Ovary (tissue), 9 donors: ENCODE results near the gene BORCS5. TPM values are rescaled to one million over a fixed set of nuclear protein-coding genes. Genes with fewer than 3 reads are reported as not detected.

ENCODE experiments used
- DNase-seq, 5 donors: peaks; one replicate each; pipeline ENCODE4 v3.0.0-alpha.2; 2019 to 2020
- H3K27ac ChIP-seq, 2 donors: fragments of 200-600 bp; one replicate each; pipeline versions ENCODE4 v1.5.1 to v1.8.0; 2019 to 2022
- H3K27me3 ChIP-seq: fragments of 200-600 bp; one replicate; pipeline ENCODE4 v1.8.0; 2022
- H3K36me3 ChIP-seq: fragments of 200-600 bp; sonication (generic); one replicate; pipeline ENCODE4 v1.5.1; 2019
- H3K4me1 ChIP-seq: one replicate; pipeline ENCODE4 v1.8.1; 2013; ENCODE audit warnings: mild to moderate bottlenecking, moderate library complexity; ENCODE audit not compliant: insufficient read depth
- H3K4me3 ChIP-seq: fragments of 200-600 bp; sonication (generic); one replicate; pipeline ENCODE4 v1.5.1; 2017
- H3K9me3 ChIP-seq, 2 donors: fragments of 200-600 bp in 1 of 2; sonication (generic) in 1 of 2; one replicate each; pipeline versions ENCODE4 v1.5.1 to v1.8.1; 2013 to 2019; ENCODE audit warnings: mild to moderate bottlenecking in 1 of 2, moderate library complexity in 1 of 2
- CTCF ChIP-seq, 3 donors: fragments of 450-650 bp in 2 of 3; fragments of 200-600 bp in 1 of 3; IDR thresholded peaks; one replicate each; pipeline versions ENCODE4 v1.5.1 to v1.8.0; 2016 to 2022; ENCODE audit warnings: antibody characterized with exemption in 3 of 3, mild to moderate bottlenecking in 1 of 3
- EP300 ChIP-seq: sonication (generic); formaldehyde crosslinking; IDR thresholded peaks from one replicate; pipeline ENCODE4 v1.6.1; 2017; ENCODE audit warnings: antibody characterized with exemption
- POLR2A ChIP-seq: fragments of 450-650 bp; IDR thresholded peaks from one replicate; pipeline ENCODE4 v1.6.1; 2017; ENCODE audit warnings: antibody characterized with exemption, mild to moderate bottlenecking, moderate library complexity
- WGBS, 3 donors: extraction: QIAGEN DNeasy Blood & Tissue Kit in 1 of 3; methylation state at CpG; one replicate each; pipeline versions ENCODE4 v1.1.5 to v1.1.7; 2013 to 2017; 5-methylcytosine and 5-hydroxymethylcytosine counted together
- intact Hi-C, 4 donors: fragments of 100-400 bp; cut with DNase I; formaldehyde crosslinking; loops; one replicate each; pipeline versions ENCODE4 v1.11.0 to v1.15.1; 2022 to 2023
- polyA plus RNA-seq, 2 donors: library from polyadenylated mRNA; stranded (reverse); fragments of 200-250 nt in 1 of 2; fragments of 350-450 nt in 1 of 2; fragmentation: Illumina TruSeq in 1 of 2; extraction: RNeasy Lipid Tissue Mini Kit (QIAGEN cat#74804) in 1 of 2; gene quantifications; one replicate each; pipeline ENCODE4 v1.2.3, GENCODE V29; 2013 to 2014
- total RNA-seq, 7 donors: library from RNA; depleted of rRNA in 2 of 7; stranded (reverse); fragments of >200 nt in 2 of 7; fragmentation: NEBNext Ultra II Directional in 3 of 7; extraction: Animal tissue kit (Norgen Biotek cat#: 25700) in 3 of 7; gene quantifications; one replicate each; pipeline versions ENCODE4 v1.1.0 to v1.2.4, GENCODE V29; 2016 to 2023
- donor health status: DM: no; HTN: no; CAD: no; lungs with moderate emphysema.
- donor health status: DM: no; HTN: no; CAD: no.
- donor health status: Bipolar disorder and iron deficiency.
- donor health status: DM: yes; HTN: yes; CAD: no.
- donor health status: DM: no; HTN: no; CAD: no.
- donor health status: DM: yes; HTN: yes; CAD: no.

The BORCS5 gene
- total and polyA plus RNA-seq, 9 donors, result 6.2 to 20.4 (median 11.5) TPM

GRCh38 chr12:12518919-12519318 lies 162.0 kb downstream of the BORCS5 start:
- Histone ChIP-seq H3K4me1 (no peaks in the 10 kb centered on the region), H3K36me3 (no peaks in the 10 kb centered on the region), H3K9me3 (no peaks in the 10 kb centered on the region), H3K27me3 (no peaks in the 10 kb centered on the region), H3K4me3 (no peak overlapping the region), H3K27ac (no peak overlapping the region)
- DNase-seq, result no peak
- intact Hi-C loops, result no loop called here
- 50 to 57% (median 52%) methylated on average over 4 of the region's 4 CpGs for WGBS, 3 donors
- TF ChIP-seq POLR2A, result no peak
- TF ChIP-seq EP300, result no peak
- no peak for TF ChIP-seq CTCF (IDR thresholded peaks at IDR 0.05)

Other genes starting within 250 kb of the BORCS5 start
- 10 to 100 TPM; 25.4 to 46.5 (median 44.7) TPM for gene LRP6, start 90.0 kb upstream of the BORCS5 start, total RNA-seq
- gene LRP6, start 90.0 kb upstream of the BORCS5 start, polyA plus RNA-seq, result 10 to 100 TPM; 11.9 to 18.0 TPM
- gene MANSC1, start 6.8 kb upstream of the BORCS5 start, total RNA-seq, result 10 to 100 TPM in 5 of 7 donors, 1 to 10 TPM in 2; 5.0 to 19.6 (median 17.2) TPM
- 10 to 100 TPM; 13.3 to 33.3 TPM for gene MANSC1, start 6.8 kb upstream of the BORCS5 start, polyA plus RNA-seq
- gene DUSP16, start 205.8 kb downstream of the BORCS5 start, total RNA-seq, result 10 to 100 TPM; 17.8 to 35.5 (median 27.3) TPM
- gene DUSP16, start 205.8 kb downstream of the BORCS5 start, polyA plus RNA-seq, result 10 to 100 TPM; 12.5 to 54.0 TPM